GM21529 (cell line): Measurements from ENCODE around the gene PON1.
A peak's percentile ranks its signal among the peaks of the same experiment; 100 is the strongest.

Experiments
- ATAC-seq: cut with Tn5 transposase; IDR thresholded peaks from one replicate; pipeline ENCODE4 v1.9.1; 2021; ENCODE audit not compliant: unreplicated experiment

PON1 gene

DNA sequence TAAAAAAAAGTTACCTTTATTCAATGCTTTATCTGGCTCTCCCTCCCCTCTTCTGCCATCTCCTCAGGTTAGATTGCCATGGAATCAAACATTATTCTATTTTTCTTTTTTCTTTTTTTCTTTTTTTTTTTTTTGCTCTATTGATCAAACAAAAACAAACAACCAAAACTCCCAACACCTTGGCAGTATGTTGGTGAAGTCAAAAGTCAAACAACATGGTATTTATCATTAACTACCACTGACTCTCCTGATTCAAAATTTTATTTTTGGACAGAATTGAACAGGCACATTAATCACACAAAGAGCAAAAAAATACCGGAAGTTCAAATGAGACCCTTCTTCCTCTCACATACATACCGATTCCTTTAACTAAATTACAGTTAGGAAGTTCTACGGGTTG, 6.4 kb downstream of the PON1 start:
- ATAC-seq, result no peak

DNA sequence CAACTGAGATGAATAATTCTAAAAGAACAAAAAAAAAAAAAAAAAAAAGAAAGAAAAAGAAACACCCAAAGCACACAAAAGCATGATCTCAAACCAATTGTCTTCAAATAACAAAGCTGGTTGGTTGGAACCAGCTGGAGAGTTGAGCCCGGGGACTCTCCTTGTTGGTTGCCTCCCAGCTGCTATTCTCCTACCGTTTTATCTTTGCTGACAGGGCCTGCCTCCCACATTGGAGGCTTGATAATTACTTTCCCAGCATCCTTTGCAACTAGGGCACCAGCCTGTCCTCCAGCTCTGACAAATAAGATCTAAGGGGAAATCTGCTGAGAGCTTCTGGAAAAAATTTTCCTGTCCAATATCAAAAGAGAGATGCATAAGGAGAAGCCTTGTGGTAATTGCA, 6.8 kb downstream of the PON1 start:
- ATAC-seq, result no peak

DNA sequence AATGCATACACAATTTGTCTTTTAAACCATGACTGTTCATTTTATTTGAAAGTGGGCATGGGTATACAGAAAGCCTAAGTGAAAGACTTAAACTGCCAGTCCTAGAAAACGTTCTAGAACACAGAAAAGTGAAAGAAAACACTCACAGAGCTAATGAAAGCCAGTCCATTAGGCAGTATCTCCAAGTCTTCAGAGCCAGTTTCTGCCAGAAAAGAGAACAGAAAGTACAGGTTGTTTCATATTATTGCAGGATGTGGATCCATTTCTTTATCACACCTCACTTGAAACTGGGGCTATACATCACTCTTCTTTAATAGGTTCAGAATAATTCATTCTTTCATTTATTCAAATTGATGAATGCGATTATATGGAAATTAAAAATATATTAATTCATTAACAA, 7.7 kb downstream of the PON1 start:
- ATAC-seq, result peak; percentile 72

- no peak for ATAC-seq
Measured at GRCh38 chr7:95312561-95312960, 11.8 kb downstream of the PON1 start.

DNA sequence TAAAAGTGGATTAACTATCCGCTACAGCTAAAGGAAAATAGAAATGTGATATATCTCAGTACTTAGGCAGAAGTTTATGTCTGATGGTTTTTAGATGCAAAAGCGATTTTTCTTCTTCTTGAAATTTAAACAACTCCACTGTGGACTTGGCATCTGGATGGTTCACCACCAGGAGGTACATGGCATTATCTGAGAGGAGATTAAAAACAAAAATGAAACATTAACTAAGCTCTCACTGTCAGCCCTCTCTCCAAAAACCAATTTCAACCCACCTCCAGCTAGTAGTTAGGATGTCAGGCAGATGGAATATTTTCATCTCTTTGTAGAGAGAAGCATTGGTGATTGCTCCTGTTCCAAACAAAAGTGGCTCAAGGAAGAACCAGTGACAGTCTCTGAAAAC, 12.9 kb downstream of the PON1 start:
- no peak for ATAC-seq

DNA sequence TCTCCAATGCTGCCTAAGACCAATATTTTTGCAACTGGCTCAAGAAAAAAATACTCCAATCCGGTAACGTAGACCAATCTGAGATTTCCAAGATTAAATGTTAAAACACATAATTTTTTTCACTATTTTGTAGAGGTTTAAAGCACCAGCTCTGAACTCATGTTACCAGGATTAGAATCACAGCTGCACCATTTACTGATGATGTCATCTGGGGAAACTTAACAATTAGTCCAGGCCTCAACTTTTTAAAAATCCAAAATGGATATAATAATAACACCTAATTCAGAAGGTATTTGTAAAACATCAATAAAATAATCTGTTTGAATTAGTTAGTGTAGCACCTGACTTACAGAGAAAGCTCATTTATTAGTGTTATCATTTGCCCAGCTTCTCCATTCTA, 14.4 kb downstream of the PON1 start:
- no peak for ATAC-seq

DNA sequence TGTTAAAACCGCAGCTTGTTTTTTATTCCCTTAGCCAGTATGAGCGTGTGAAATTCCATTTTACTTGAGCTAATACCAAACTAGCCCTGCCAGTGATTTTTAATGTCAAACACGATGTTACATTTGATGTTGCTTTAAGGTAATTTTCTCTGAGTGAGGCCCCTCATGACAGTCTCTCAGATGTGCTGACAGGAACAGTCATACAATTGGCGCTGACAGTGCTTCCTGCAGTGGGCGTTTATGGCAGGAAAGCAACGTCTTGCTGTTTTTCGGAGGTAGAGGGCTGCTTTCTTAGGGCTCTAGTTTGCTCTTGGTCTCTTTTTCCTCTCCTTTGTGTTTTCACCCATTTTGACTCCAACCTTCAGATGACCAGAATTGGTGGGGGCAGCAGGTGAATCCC, 19.3 kb downstream of the PON1 start:
- no peak for ATAC-seq

- no peak for ATAC-seq
Measured at GRCh38 chr7:95303013-95303905, 21.1 kb downstream of the PON1 start.

- no peak for ATAC-seq
Measured at GRCh38 chr7:95298091-95298490, 26.2 kb downstream of the PON1 start.

DNA sequence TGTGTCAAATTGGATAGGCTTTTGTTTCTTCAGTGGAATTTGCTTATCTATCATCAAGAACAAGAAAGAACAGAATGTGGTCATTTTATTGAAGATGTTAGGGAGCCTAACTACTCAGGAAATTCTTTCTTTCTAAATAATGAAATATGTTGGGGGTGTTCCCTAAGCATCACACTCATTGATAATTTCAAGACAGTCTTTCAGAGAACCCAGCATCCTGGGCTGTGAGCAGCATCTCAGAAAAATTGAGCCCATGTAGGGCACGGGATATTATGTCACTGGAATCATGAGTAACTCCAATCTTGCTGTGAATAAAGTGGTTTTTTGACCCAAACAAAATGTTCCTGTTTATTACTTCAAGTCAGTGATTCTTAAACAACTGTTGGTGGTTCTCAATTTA, 27.3 kb downstream of the PON1 start:
- ATAC-seq, result no peak

GRCh38 chr7:95296456-95296855, 27.9 kb downstream of the PON1 start:
- no peak for ATAC-seq

- ATAC-seq, result no peak
Measured at GRCh38 chr7:95295397-95295796, 28.9 kb downstream of the PON1 start.

GRCh38 chr7:95290166-95290830, 34.0 kb downstream of the PON1 start:
- ATAC-seq, result no peak

GRCh38 chr7:95286096-95286495, 38.2 kb downstream of the PON1 start:
- no peak for ATAC-seq

GRCh38 chr7:95279417-95279816, 44.9 kb downstream of the PON1 start:
- no peak for ATAC-seq

DNA sequence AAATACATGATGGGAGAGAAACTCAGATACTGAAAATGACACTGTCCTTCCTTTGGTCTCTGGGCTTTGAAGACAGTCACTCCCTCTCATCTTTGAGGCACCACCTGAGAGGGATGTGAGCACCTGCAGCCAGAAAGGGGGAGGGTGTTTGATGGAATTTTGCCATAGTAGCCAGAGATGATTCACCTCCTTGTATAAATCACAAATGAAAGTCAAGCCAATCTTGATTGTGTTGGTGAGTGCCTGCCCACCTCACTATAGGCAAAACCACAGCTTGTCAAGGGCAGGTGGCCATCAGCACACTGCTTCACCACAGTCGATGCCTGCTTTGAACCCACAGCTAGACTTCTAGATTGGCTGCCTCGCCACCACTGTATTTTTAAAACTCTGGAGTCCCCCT, 48.2 kb downstream of the PON1 start:
- ATAC-seq, result no peak

- no peak for ATAC-seq
Measured at GRCh38 chr7:95269640-95270039, 54.7 kb downstream of the PON1 start.

DNA sequence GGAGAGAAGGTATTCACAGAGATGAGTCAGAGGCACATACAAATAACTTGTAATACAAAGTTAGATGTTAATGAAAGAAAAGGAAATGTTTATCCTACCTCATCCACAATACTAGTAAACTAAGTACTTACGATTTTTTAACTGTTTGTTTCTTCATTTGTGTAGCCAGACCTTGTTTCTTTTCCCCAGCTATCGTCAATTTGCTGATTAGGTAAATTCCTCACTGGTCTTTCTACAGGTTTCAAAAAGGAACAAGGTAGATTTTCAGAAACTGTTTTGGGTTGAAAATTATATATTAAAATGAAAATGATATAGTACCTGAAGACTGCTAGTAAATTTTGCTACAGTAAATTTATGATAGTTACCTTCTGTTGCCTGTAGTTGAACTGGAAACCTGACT, 56.6 kb downstream of the PON1 start:
- ATAC-seq, result no peak

DNA sequence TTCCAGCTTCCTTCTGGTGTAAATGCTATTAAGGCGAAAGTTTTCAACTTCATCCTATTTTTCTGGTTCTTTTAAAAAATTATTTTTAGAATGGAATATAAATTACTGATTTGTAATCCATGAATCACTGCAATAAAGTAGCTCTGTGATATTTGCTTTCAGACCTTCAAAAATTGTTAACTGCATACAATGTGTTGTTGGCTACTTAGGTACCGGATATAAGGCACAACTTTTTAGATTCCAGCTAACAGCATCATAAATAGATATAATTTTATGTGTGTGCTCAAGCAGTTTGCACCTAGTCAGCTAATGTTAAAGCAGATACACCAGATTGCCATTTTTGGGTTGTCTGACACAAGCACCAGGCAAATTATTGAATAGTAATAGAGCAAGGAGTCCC, 58.7 kb downstream of the PON1 start:
- no peak for ATAC-seq

GRCh38 chr7:95264363-95264891, 59.9 kb downstream of the PON1 start:
- ATAC-seq, result no peak

DNA sequence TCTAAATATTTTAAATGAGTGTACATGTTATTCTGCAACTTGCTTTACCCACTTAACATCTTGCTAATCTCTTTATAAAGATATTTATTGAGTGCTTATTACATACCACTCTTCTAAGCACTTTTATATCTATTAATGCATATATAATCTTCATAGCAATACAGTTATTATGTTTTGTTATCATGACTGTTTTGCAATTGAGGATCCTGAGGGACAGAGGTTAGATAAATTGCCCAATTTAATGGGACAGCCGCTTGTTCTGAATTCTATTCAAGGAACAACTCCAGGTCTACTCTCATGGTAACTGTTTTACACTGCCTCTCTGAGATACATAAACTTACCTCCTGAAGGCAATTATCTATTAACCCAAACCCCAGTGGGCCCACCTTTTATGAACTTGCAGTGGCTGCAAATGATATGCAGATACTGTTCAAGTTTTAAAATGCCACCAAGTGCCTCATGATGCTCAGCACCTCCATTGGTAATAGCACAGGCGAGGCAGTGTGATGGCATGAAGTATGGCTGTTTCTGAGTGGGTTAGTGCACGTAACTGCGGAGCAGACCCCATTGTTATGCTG, 60.5 kb downstream of the PON1 start:
- no peak for ATAC-seq

GRCh38 chr7:95262875-95263274, 61.5 kb downstream of the PON1 start:
- no peak for ATAC-seq
